HPDE6-E6E7 (cell line): ENCODE measurements around the gene CACNA1F.

Experiments
- DNase-seq: peaks from one replicate; pipeline ENCODE4 v3.0.0; 2011; ENCODE audit warnings: missing footprints; ENCODE audit errors: extremely low spot score

Gene CACNA1F

GRCh38 chrX:49199315-49199595 is 33.9 kb downstream of the CACNA1F start:
- DNase-seq = no peak

GRCh38 chrX:49198540-49199314 is 34.4 kb downstream of the CACNA1F start:
- no peak for DNase-seq

GRCh38 chrX:49197543-49198087 is 35.5 kb downstream of the CACNA1F start:
- DNase-seq = no peak

GRCh38 chrX:49193542-49193964 is 39.6 kb downstream of the CACNA1F start:
- DNase-seq = no peak

GRCh38 chrX:49192722-49193328 is 40.3 kb downstream of the CACNA1F start:
- DNase-seq = no peak

GRCh38 chrX:49191574-49192011 is 41.5 kb downstream of the CACNA1F start:
- DNase-seq = no peak

GRCh38 chrX:49190821-49191573 is 42.1 kb downstream of the CACNA1F start:
- peak; percentile 71 for DNase-seq

GRCh38 chrX:49189606-49190005 is 43.5 kb downstream of the CACNA1F start:
- DNase-seq = no peak

GRCh38 chrX:49188468-49189076 is 44.6 kb downstream of the CACNA1F start:
- DNase-seq = no peak

GRCh38 chrX:49187526-49187925 is 45.6 kb downstream of the CACNA1F start:
- DNase-seq = no peak

- no peak for DNase-seq
These were observed 46.1 kb downstream of the CACNA1F start for GRCh38 chrX:49187028-49187394.

GRCh38 chrX:49186125-49187027 is 46.8 kb downstream of the CACNA1F start, which contains the start of gene PRICKLE3:
Gene PRICKLE3 (minus strand): TSS chrX:49186373. CDS start chrX:49186297, 76 bp downstream.
- no peak for DNase-seq

- peak; percentile 63 for DNase-seq
These were observed 48.6 kb downstream of the CACNA1F start for GRCh38 chrX:49184294-49185281.

GRCh38 chrX:49183701-49184281 is 49.3 kb downstream of the CACNA1F start:
- no peak for DNase-seq

- DNase-seq = no peak
These were observed 53.8 kb downstream of the CACNA1F start for GRCh38 chrX:49179358-49179757.

GRCh38 chrX:49178537-49178936 is 54.6 kb downstream of the CACNA1F start:
- no peak for DNase-seq

- DNase-seq = no peak
These were observed 55.2 kb downstream of the CACNA1F start for GRCh38 chrX:49177873-49178480.

- no peak for DNase-seq
These were observed 55.8 kb downstream of the CACNA1F start for GRCh38 chrX:49177338-49177833.
